Measurements from ENCODE around the gene MOGAT1. TPM values are rescaled to one million over a fixed set of nuclear protein-coding genes. Genes with fewer than 3 reads are reported as not detected.

MOGAT1 gene
- total RNA-seq, 1 donor from 2014 or later = not detected

DNA sequence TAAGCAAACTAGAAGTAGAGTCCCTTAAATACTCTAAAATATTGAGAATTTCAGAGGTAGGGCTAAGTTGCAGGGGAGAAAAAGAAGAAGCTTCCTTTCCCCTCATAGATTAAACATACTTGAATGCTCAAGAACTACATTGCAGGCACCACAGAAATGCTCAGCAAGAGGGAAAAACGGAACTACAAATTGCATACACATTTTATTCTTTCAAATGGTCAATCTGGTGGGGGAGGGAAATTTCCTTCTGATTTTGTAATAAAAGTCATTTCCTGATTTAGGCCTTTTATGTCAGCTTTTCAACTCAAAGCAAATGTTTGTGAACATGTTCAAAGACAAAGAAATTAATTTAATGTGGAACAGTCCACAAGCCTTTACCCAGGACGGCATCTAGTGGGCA is 48.5 kb upstream of the MOGAT1 start:
- no peaks in the 10 kb centered on the region for H3K79me2 ChIP-seq (ENCODE audit: insufficient read depth, low read length)
- H3K36me3 Mint-ChIP-seq (ENCODE audit: low read depth, unreplicated experiment) = peaks cover 2% of the 10 kb centered on the region
- no peak for TF ChIP-seq EZH2 (IDR thresholded peaks at IDR 0.05; ENCODE audit: insufficient read depth, low read length)
- TF ChIP-seq, protein P1, sequence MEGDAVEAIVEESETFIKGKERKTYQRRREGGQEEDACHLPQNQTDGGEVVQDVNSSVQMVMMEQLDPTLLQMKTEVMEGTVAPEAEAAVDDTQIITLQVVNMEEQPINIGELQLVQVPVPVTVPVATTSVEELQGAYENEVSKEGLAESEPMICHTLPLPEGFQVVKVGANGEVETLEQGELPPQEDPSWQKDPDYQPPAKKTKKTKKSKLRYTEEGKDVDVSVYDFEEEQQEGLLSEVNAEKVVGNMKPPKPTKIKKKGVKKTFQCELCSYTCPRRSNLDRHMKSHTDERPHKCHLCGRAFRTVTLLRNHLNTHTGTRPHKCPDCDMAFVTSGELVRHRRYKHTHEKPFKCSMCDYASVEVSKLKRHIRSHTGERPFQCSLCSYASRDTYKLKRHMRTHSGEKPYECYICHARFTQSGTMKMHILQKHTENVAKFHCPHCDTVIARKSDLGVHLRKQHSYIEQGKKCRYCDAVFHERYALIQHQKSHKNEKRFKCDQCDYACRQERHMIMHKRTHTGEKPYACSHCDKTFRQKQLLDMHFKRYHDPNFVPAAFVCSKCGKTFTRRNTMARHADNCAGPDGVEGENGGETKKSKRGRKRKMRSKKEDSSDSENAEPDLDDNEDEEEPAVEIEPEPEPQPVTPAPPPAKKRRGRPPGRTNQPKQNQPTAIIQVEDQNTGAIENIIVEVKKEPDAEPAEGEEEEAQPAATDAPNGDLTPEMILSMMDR (IDR thresholded peaks at IDR 0.05; ENCODE audit: insufficient read depth, low read depth, low read length) = no peak

DNA sequence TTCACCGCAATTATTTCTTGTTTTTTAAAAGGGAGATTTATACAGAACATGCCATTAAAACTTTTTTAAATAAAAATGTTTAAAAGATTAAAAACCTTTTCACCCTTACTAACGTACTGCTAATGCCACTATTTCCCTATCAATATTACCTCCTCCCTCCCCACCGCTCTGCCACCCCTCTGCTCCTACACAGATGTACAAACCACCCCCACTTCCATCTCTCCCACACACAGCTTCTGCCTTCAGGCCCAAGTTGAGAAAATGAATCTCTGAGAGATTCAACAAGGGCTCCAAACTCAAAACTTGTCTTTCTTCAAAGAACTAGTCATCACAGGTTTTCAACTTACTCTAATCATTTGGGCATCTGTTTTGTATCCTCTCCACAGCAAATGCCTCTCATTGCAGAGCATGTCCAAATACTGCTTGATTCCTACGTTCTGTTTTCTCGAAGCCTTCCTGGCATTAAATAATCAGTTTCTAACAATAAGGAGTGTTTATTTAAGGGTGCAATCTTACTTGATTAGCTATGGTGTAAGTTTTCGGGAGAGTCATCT is 47.6 kb upstream of the MOGAT1 start:
- no peaks in the 10 kb centered on the region for H3K9me3 ChIP-seq (ENCODE audit: insufficient read depth, low read depth, low read length)
- H3K27ac ChIP-seq (ENCODE audit: low read depth, low read length) = no peak overlapping the region
- no peaks in the 10 kb centered on the region for H3K4me1 ChIP-seq (ENCODE audit: insufficient read depth, low read length)
- no peaks in the 10 kb centered on the region for H3K4me1 Mint-ChIP-seq (ENCODE audit: low read depth, unreplicated experiment)
- no peaks in the 10 kb centered on the region for H3K9me3 Mint-ChIP-seq (ENCODE audit: unreplicated experiment)
- H4K20me1 ChIP-seq (ENCODE audit: insufficient read depth, low read length) = no peaks in the 10 kb centered on the region
- no peaks in the 10 kb centered on the region for H3K27me3 ChIP-seq (ENCODE audit: insufficient read depth, low read length)
- no peaks in the 10 kb centered on the region for H3K79me2 ChIP-seq (ENCODE audit: insufficient read depth, low read length)
- no peak overlapping the region for H3K27ac Mint-ChIP-seq (ENCODE audit: unreplicated experiment)
- no peak overlapping the region for H2AFZ ChIP-seq (ENCODE audit: low read depth, low read length)
- DNase-seq (ENCODE audit: low read depth) (no peak), FAIRE-seq (no peak)
- no peak overlapping the region for H3K4me3 ChIP-seq (ENCODE audit: insufficient read depth, low read depth, low read length)
- H3K36me3 Mint-ChIP-seq (ENCODE audit: low read depth, unreplicated experiment) = peaks cover 4% of the 10 kb centered on the region
- peaks cover 58% of the 10 kb centered on the region for H3K36me3 ChIP-seq (ENCODE audit: insufficient read depth, low read length)
- H3K4me2 ChIP-seq (ENCODE audit: low read length) = no peak overlapping the region
- H3K4me3 Mint-ChIP-seq (ENCODE audit: unreplicated experiment) = no peak overlapping the region
- no peaks in the 10 kb centered on the region for H3K27me3 Mint-ChIP-seq (ENCODE audit: low read depth, unreplicated experiment)
- TF ChIP-seq, protein P1 (IDR thresholded peaks at IDR 0.05; ENCODE audit: insufficient read depth, low read depth, low read length) = no peak
- TF ChIP-seq EZH2 (IDR thresholded peaks at IDR 0.05; ENCODE audit: insufficient read depth, low read length) = no peak
- no peak overlapping the region for H3K9ac ChIP-seq (ENCODE audit: low read length)

More for the DNA sequence above, 48.5 kb upstream of the MOGAT1 start:
- Histone ChIP-seq H3K4me1 (ENCODE audit: insufficient read depth, low read length) (no peaks in the 10 kb centered on the region), H3K27me3 (ENCODE audit: insufficient read depth, low read length) (no peaks in the 10 kb centered on the region), H2AFZ (ENCODE audit: low read depth, low read length) (no peak overlapping the region), H3K9ac (ENCODE audit: low read length) (no peak overlapping the region), H3K27ac (ENCODE audit: low read depth, low read length) (no peak overlapping the region), H3K4me3 (ENCODE audit: insufficient read depth, low read depth, low read length) (no peak overlapping the region), H3K36me3 (ENCODE audit: insufficient read depth, low read length) (peaks cover 56% of the 10 kb centered on the region), H3K9me3 (ENCODE audit: insufficient read depth, low read depth, low read length) (no peaks in the 10 kb centered on the region), H3K4me2 (ENCODE audit: low read length) (no peak overlapping the region), H4K20me1 (ENCODE audit: insufficient read depth, low read length) (no peaks in the 10 kb centered on the region)
- DNase-seq (ENCODE audit: low read depth) (no peak), FAIRE-seq (no peak)
- no peaks in the 10 kb centered on the region for H3K9me3 Mint-ChIP-seq (ENCODE audit: unreplicated experiment)
- H3K27me3 Mint-ChIP-seq (ENCODE audit: low read depth, unreplicated experiment) = no peaks in the 10 kb centered on the region
- no peak overlapping the region for H3K27ac Mint-ChIP-seq (ENCODE audit: unreplicated experiment)
- H3K4me3 Mint-ChIP-seq (ENCODE audit: unreplicated experiment) = no peak overlapping the region
- no peaks in the 10 kb centered on the region for H3K4me1 Mint-ChIP-seq (ENCODE audit: low read depth, unreplicated experiment)

DNA sequence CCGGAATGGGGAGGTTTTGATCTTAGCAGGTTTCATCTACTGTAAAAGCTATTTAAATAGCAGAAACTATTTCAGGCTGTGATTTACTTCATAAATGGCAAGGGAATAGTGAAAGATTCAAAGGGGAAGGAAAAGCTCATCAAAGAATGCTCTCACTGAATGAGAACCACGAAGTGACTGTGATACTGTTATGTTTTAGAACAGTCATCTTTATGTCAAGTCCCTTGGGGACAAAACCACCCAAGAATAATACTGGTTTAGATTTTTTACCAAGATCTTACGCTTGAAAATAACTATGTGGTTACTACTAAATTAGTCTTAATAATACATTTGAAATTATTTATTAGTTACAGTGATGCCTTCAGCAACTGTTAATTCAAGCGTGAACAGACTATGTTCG is 43.7 kb upstream of the MOGAT1 start:
- no peak for TF ChIP-seq EZH2 (IDR thresholded peaks at IDR 0.05; ENCODE audit: insufficient read depth, low read length)
- TF ChIP-seq, protein P1 (IDR thresholded peaks at IDR 0.05; ENCODE audit: insufficient read depth, low read depth, low read length) = no peak
- Histone ChIP-seq H4K20me1 (ENCODE audit: insufficient read depth, low read length) (no peaks in the 10 kb centered on the region), H3K9ac (ENCODE audit: low read length) (no peak overlapping the region), H3K79me2 (ENCODE audit: insufficient read depth, low read length) (no peaks in the 10 kb centered on the region), H3K9me3 (ENCODE audit: insufficient read depth, low read depth, low read length) (no peaks in the 10 kb centered on the region), H3K4me1 (ENCODE audit: insufficient read depth, low read length) (no peaks in the 10 kb centered on the region), H3K27ac (ENCODE audit: low read depth, low read length) (no peak overlapping the region), H3K27me3 (ENCODE audit: insufficient read depth, low read length) (no peaks in the 10 kb centered on the region), H3K4me2 (ENCODE audit: low read length) (no peak overlapping the region), H3K4me3 (ENCODE audit: insufficient read depth, low read depth, low read length) (no peak overlapping the region), H2AFZ (ENCODE audit: low read depth, low read length) (no peak overlapping the region), H3K36me3 (ENCODE audit: insufficient read depth, low read length) (peaks cover 54% of the 10 kb centered on the region)
- Mint-ChIP-seq H3K4me1 (ENCODE audit: low read depth, unreplicated experiment) (no peaks in the 10 kb centered on the region), H3K27ac (ENCODE audit: unreplicated experiment) (no peak overlapping the region), H3K4me3 (ENCODE audit: unreplicated experiment) (no peak overlapping the region), H3K27me3 (ENCODE audit: low read depth, unreplicated experiment) (no peaks in the 10 kb centered on the region), H3K9me3 (ENCODE audit: unreplicated experiment) (no peaks in the 10 kb centered on the region), H3K36me3 (ENCODE audit: low read depth, unreplicated experiment) (peaks cover 9% of the 10 kb centered on the region)
- no peak for DNase-seq (ENCODE audit: low read depth)
- FAIRE-seq = no peak
